ENCODE data around the gene CLASP1.
"Not testable (repeated sequence)": the region's sequence is repeated elsewhere in the genome, so short reads cannot be mapped to it uniquely, and the experiment has no call there.

CLASP1 gene

GRCh38 chr2:121408641-121409040 is 240.6 kb downstream of the CLASP1 start:
- no peak for DNase-seq

GRCh38 chr2:121405233-121405632 is 244.0 kb downstream of the CLASP1 start:
- no peak for DNase-seq

- DNase-seq = no peak
These were observed 249.1 kb downstream of the CLASP1 start for GRCh38 chr2:121400201-121400600.

GRCh38 chr2:121398853-121399252 is 250.4 kb downstream of the CLASP1 start:
- DNase-seq = no peak

GRCh38 chr2:121390082-121390692 is 259.1 kb downstream of the CLASP1 start:
- DNase-seq = no peak

- no peak for DNase-seq
These were observed 260.9 kb downstream of the CLASP1 start for GRCh38 chr2:121388371-121388770.

- no peak for DNase-seq
These were observed 261.5 kb downstream of the CLASP1 start for GRCh38 chr2:121387591-121388325.

GRCh38 chr2:121386707-121387106 is 262.6 kb downstream of the CLASP1 start:
- no peak for DNase-seq

- no peak for DNase-seq
These were observed 263.2 kb downstream of the CLASP1 start for GRCh38 chr2:121386102-121386501.

- no peak for DNase-seq
These were observed 266.5 kb downstream of the CLASP1 start for GRCh38 chr2:121382744-121383143.

GRCh38 chr2:121377646-121378045 is 271.6 kb downstream of the CLASP1 start:
- DNase-seq = no peak

GRCh38 chr2:121376535-121377250 is 272.6 kb downstream of the CLASP1 start:
- DNase-seq = no peak

- no peak for DNase-seq
These were observed 273.6 kb downstream of the CLASP1 start for GRCh38 chr2:121375621-121376159.

GRCh38 chr2:121374412-121375075 is 274.7 kb downstream of the CLASP1 start:
- DNase-seq = not testable (repeated sequence)

- no peak for DNase-seq
These were observed 276.4 kb downstream of the CLASP1 start for GRCh38 chr2:121372721-121373353.

GRCh38 chr2:121372082-121372481 is 277.2 kb downstream of the CLASP1 start:
- DNase-seq = no peak

- DNase-seq = no peak
These were observed 280.4 kb downstream of the CLASP1 start for GRCh38 chr2:121368836-121369235.

- no peak for DNase-seq
These were observed 281.1 kb downstream of the CLASP1 start for GRCh38 chr2:121368155-121368554.

GRCh38 chr2:121367246-121367900 is 281.9 kb downstream of the CLASP1 start:
- no peak for DNase-seq

- no peak for DNase-seq
These were observed 283.2 kb downstream of the CLASP1 start for GRCh38 chr2:121366040-121366439.

- DNase-seq = no peak
These were observed 284.2 kb downstream of the CLASP1 start for GRCh38 chr2:121365061-121365460.
